Motor neuron (in vitro differentiated cells): ENCODE measurements around the gene PLCB4. TPM values are rescaled to one million over a fixed set of nuclear protein-coding genes. Genes with fewer than 3 reads are reported as not detected.

ENCODE experiments used
- ATAC-seq, 8 experiments: fragments of 200-7000 bp; cut with Tn5 transposase; replicated peaks in 6 of 8; 2 replicates each; pipeline ENCODE4 v1.8.0; 2021; ENCODE audit warnings: mild to moderate bottlenecking in 8 of 8, moderate library complexity in 8 of 8
- H3K27ac ChIP-seq, 2 donors: fragments of 250-450 bp; sonication (Bioruptor Pico); 2 replicates each; pipeline ENCODE4 v1.9.0; 2021; ENCODE audit warnings: antibody characterized with exemption in 2 of 2, mild to moderate bottlenecking in 2 of 2, moderate library complexity in 1 of 2
- H3K4me1 ChIP-seq, 2 donors: fragments of 250-450 bp; sonication (Bioruptor Pico); replicated peaks in 1 of 2; 2 replicates each; pipeline ENCODE4 v1.6.1; 2021; ENCODE audit warnings: antibody characterized with exemption in 2 of 2, mild to moderate bottlenecking in 2 of 2, moderate library complexity in 1 of 2
- H3K4me3 ChIP-seq, 5 donors: fragments of 250-450 bp; sonication (Bioruptor Pico); 2 replicates each; pipeline ENCODE4 v1.9.0; 2021; ENCODE audit warnings: antibody characterized with exemption in 5 of 5, mild to moderate bottlenecking in 5 of 5, moderate library complexity in 4 of 5
- WGBS, 10 experiments: fragments of 450-650 bp; shearing (Covaris generic); methylation state at CpG; one replicate each; pipeline ENCODE4 v1.0.0; 2022; 5-methylcytosine and 5-hydroxymethylcytosine counted together
- in situ Hi-C, 9 experiments: fragments of 400-800 bp; cut with MboI; loops; one replicate each; pipeline ENCODE4 v1.15.0; 2021; ENCODE audit warnings: low sequenced_read_pairs in 9 of 9, low pct_unique_long_range_greater_than_20kb in 2 of 9; ENCODE audit not compliant: unreplicated experiment in 9 of 9
- total RNA-seq, 8 experiments: library from RNA; unstranded; fragments of 300-600 nt; gene quantifications; 2 replicates each; pipeline versions ENCODE4 v1.2.3 to v1.2.4, GENCODE V29; 2022

The PLCB4 gene
- total RNA-seq, 8 experiments from 2014 or later: 4.4 to 27.2 (median 16.2) TPM

DNA sequence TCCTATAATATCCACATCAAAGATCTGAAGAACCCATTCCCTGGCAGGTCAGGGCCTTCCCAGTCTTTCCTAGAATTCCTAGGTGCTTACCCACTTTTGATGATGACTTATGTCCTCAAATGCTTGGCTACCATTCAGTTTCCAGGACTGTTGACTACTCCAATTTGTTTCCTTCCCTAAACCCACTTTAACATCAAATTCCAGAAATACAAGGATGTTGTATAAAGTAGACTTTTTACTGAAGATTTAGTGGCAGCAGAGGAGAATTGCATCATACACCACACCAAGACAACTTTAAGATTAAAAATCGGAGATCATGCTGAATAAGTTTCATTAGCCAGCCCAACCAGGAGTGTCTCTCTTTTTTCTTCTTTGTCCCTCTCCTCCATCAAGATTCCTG is 242.2 kb downstream of the PLCB4 start:
- 57 to 100% (median 92%) methylated on average over 1 of the region's 1 CpG; no CpG with 5 or more reads in 3 of the 10 experiments for WGBS, 10 experiments
- H3K27ac ChIP-seq: no peak overlapping the region
- ATAC-seq: no peak
- in situ Hi-C loops: no loop called here
- no peaks in the 10 kb centered on the region for H3K4me1 ChIP-seq
- no peak overlapping the region for H3K4me3 ChIP-seq

DNA sequence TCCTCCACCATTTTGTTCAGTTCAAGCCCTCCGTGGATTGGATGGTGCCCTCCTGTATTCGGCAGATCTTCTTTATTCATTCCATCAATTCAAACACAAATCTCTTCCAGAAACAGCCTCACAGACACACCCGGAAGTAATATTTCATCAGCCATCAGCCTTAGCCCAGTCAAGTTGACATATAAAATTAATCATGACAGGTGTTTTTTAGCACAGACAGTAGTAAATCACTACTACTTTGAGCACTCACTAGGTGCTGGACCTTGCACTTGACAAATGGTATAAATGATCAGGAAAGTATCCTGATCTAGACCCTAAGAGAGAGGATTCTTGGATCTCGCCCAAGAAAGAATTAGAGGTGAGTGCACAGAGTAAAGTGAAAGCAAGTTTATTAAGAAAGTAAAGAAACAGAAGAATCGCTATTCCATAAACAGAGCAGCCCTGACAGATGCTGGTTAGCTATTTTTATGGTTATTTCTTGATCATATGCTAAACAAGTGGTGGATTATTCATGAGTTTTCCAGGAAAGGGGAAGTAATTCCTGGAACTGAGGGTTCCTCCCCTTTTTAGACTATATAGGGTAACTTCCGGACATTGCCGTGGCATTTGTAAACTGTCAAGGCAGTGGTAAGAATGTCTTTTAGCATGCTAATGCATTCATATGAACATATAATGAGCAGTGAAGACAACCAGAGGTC is 250.9 kb downstream of the PLCB4 start:
- 17 to 91% (median 71%) methylated on average over 1 to 6 of the region's 7 CpGs for WGBS, 10 experiments
- Histone ChIP-seq H3K4me3 (no peak overlapping the region), H3K27ac (no peak overlapping the region), H3K4me1 (peaks cover 0 to 24% of the 10 kb centered on the region in 2 donors)
- ATAC-seq: peak in 7 of 8 experiments; percentile 47 to 97 (median 78)
- in situ Hi-C loops: no loop called here

DNA sequence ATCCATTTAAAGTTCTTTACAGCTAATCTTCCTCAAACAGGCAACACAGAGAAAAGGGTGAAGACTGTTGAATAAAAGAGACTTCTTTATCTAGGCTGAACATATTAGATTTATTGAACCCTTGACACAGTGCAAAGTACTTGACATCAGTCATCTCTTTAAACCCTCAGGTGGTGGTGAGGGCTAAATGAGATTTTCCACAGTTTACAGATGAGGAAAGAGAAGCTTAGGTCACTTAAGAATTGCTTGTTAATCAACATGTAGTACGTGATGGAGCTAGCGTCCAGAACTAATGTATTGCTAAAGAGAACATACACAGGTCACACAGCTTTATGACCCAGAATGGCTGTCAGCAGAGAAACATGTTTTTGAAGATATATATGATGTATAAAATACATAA is 252.1 kb downstream of the PLCB4 start:
- WGBS, 10 experiments: 15 to 100% (median 65%) methylated on average over 1 to 2 of the region's 2 CpGs; no CpG with 5 or more reads in 1 of the 10 experiments
- Histone ChIP-seq H3K27ac (no peak overlapping the region), H3K4me3 (no peak overlapping the region), H3K4me1 (peaks cover 0 to 36% of the 10 kb centered on the region in 2 donors)
- ATAC-seq: peak in 4 of 8 experiments; percentile 12 to 56 (median 46)
- in situ Hi-C loops: no loop called here

DNA sequence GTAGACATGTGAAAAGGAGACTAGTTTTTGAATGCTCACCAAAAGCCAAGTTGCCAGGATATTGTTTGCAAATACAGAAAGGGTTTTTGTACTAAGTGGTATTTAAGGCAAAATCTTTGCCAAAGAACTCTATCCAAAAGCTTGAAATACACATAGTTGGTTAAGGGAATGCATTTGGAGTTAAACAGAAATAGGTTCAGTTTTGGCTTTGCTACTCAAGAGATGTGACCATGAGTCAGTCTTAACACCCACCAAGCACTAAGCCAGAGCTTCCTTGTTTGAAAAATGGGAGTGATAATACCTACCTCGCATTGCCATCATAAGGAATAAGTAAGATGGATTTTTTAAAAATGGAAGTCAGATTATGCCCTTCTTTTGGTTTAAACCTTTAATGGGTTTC is 253.8 kb downstream of the PLCB4 start:
- no peak overlapping the region for H3K27ac ChIP-seq
- ATAC-seq: no peak
- peaks cover 0 to 36% of the 10 kb centered on the region in 2 donors for H3K4me1 ChIP-seq
- in situ Hi-C loops: no loop called here
- no peak overlapping the region for H3K4me3 ChIP-seq
- WGBS, 10 experiments: 100% methylated on average over 1 of the region's 1 CpG; no CpG with 5 or more reads in 5 of the 10 experiments

DNA sequence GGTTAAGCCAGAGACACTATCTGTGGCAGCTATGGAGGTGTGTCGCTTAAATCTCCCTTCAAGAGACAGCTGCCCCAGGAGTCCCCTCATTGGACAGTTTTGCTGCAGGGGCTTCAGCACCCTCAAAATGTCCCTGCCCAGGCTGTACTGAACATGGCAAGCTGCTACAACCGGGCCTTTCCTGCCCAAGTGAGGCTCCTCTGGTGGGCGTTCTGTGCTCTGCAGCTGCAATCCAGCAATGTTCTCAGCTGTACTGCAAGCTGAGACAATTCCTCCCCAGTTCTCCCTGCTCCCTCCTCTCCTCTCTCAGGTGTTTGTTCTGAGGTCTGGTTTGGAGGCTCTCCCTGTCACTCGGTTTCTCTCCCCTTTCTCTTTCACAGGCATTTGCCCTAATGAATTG is 254.7 kb downstream of the PLCB4 start:
- no peak overlapping the region for H3K27ac ChIP-seq
- ATAC-seq: peak in 3 of 8 experiments; percentile 13 to 26 (median 14)
- in situ Hi-C loops: no loop called here
- peaks cover under 1 to 36% of the 10 kb centered on the region in 2 donors for H3K4me1 ChIP-seq
- H3K4me3 ChIP-seq: no peak overlapping the region
- 57 to 100% (median 77%) methylated on average over 1 to 4 of the region's 4 CpGs; no CpG with 5 or more reads in 2 of the 10 experiments for WGBS, 10 experiments

DNA sequence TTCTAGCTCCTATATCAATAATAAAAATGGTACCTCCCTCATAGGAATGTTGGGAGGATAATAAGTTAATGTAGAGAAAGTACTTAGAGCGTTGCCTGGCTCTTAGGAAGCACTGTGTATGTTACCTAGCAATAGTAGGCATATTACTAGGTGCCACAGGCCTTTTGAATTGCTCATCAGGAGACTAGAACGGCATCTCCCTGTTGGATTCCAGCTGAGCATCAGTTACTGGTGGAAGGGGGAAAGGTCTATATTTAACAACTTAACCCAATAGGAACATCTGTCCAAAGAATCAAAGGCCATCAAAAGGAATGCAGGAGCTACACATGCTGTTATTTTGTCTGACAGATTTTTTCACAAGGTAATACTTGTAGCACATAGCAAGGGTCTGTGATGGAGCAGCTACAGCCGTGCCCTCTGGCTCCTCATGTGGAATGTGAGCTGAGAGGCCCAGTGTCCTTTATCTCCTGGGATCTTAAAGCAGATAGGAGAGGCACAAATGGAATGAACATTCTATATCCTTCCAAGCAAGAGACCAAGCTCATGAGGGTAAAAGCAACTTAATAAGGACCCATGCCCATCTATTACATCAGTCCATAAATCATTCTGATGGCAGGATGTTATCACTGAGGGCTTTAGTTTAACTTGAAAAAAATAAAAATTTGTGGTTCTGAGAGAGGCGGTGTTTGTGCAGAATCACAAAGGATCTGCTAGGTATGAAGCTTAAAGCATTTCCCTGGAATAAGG is 260.6 kb downstream of the PLCB4 start:
- in situ Hi-C loops: loop anchor here in 1 of 9 experiments (25.0 kb wide), 1 partner anchor 567 kb away; no protein-coding TSS in a partner anchor
- Histone ChIP-seq H3K4me3 (no peak overlapping the region), H3K27ac (peak overlapping the region in 1 of 2 donors; percentile 7), H3K4me1 (peaks cover 25 to 39% of the 10 kb centered on the region in 2 donors)
- ATAC-seq: peak in 4 of 8 experiments; percentile 28 to 56 (median 44)
- 47 to 100% (median 85%) methylated on average over 2 to 4 of the region's 4 CpGs; no CpG with 5 or more reads in 2 of the 10 experiments for WGBS, 10 experiments

DNA sequence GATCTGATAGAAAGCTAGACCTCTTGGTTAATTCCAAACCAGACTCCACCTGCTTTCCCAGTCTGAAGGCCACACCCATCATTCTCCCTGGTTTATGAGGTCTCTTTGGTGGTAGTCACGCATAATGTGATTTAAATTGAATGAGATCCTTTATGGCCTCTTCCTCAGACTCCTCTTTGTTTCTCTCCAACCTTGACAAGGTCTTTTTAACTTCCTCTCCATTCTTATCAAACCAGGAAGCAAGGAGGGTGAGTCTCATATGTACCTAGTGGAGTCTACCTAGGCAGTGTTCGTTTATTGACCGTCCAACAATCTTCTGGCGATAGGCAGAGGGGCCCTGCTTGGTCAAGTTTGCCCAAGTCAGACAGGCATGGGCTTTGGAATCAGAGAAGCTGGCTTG is 261.3 kb downstream of the PLCB4 start:
- Histone ChIP-seq H3K4me3 (no peak overlapping the region), H3K4me1 (peaks cover 25 to 34% of the 10 kb centered on the region in 2 donors), H3K27ac (peak overlapping the region in 1 of 2 donors; percentile 7)
- peak in 2 of 8 experiments; percentile 10 to 40 for ATAC-seq
- 93 to 100% (median 100%) methylated on average over 1 to 4 of the region's 4 CpGs; no CpG with 5 or more reads in 5 of the 10 experiments for WGBS, 10 experiments
- in situ Hi-C loops: loop anchor here in 1 of 9 experiments (25.0 kb wide), 1 partner anchor 568 kb away; no protein-coding TSS in a partner anchor

DNA sequence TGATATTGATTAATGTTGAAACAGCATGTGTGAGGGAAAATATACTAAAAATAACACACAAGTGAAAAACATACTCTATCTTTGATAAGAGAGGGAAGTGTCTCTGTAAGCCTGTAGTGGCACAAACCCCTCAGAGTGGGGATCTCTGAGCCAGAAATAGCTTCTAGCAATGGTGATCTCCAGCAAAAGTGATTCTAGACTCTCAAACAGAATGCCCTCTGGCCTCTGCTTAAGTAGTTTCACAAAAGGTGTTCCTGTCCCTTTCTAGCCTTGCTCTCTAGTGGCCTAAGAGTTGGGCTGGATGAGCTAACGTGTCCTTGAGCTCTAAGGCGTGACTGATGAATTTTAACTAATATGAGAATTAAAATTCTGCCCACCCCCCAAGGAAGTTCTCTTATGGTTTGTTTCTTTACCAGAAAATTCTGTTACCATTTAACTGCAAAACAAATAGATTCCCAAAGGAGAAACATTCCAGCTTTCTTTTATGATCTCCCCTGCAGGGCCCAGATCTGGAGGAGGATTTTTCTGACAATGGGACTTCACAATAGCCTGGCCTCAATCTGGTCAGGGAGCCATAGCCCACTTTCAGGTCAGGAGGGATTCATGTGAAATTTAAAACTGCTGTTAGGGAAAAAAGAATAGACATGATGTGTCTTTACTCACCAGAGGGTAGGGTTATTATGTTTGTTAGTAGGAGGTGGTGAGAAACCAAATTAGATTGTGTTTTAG is 263.0 kb downstream of the PLCB4 start:
- Histone ChIP-seq H3K4me1 (peaks cover 25% of the 10 kb centered on the region in 2 donors), H3K4me3 (no peak overlapping the region), H3K27ac (no peak overlapping the region)
- ATAC-seq: no peak
- WGBS, 10 experiments: 77 to 100% (median 80%) methylated on average over 2 of the region's 2 CpGs; no CpG with 5 or more reads in 5 of the 10 experiments
- in situ Hi-C loops: loop anchor here in 1 of 9 experiments (25.0 kb wide), 1 partner anchor 570 kb away; no protein-coding TSS in a partner anchor

DNA sequence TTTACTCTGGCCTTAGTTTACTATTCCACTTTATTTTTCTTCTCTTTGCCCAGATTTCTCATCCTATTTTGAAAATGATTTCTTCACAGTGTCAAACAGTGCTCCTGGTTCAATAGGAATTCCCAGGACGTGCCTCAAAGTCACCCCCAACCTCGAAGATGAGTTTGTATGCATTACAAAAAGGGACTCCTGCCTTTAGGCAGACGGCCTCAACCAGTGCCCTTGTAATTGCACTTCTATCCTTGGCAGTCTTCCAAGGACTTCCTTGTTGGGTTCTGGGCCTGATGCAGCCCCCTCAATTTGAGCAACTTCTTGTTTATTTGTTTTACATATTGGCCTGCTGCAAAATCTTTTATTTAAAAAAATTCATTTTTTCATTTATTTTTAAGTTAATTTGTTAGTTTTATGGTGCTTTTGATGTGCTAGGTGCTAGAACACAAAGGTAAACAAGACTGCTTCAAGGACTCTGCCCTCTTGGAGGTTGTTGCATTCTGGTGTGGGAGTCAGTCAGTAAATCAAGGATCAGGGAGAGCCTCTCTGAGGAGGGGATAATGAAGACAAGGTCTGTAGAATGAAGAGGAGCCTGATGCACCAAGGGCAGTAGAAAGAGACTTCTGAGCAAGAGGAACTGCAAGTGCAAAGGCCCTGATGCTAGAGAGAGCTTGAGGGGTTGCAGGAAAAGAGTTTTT is 264.0 kb downstream of the PLCB4 start:
- Histone ChIP-seq H3K4me3 (no peak overlapping the region), H3K27ac (no peak overlapping the region), H3K4me1 (peaks cover 25% of the 10 kb centered on the region in 2 donors)
- in situ Hi-C loops: loop anchor here in 1 of 9 experiments (25.0 kb wide), 1 partner anchor 571 kb away; no protein-coding TSS in a partner anchor
- no peak for ATAC-seq
- 20 to 88% (median 47%) methylated on average over 1 to 3 of the region's 3 CpGs; no CpG with 5 or more reads in 1 of the 10 experiments for WGBS, 10 experiments

DNA sequence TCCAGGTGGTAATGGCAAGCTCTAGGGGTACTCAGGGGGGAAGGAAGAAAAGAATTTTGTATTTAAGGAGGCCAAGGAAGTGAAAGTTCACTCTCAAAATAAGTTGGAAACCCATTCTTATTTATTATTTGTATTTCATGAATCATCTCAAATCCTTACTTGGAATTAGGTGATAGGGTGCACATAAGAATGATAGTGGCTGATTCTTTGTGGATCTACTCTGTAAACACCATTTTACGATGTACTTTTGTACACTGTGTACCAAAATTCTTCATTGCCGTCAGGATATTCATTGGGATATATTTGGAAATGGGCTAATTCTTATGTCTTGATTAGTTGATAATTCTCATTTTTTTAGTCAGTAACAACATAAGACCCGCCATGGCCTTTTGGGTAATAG is 266.0 kb downstream of the PLCB4 start:
- no peak overlapping the region for H3K4me3 ChIP-seq
- H3K27ac ChIP-seq: no peak overlapping the region
- ATAC-seq: no peak
- WGBS, 10 experiments: 83 to 100% (median 100%) methylated on average over 1 to 3 of the region's 3 CpGs
- H3K4me1 ChIP-seq: peaks cover 16 to 17% of the 10 kb centered on the region in 2 donors
- in situ Hi-C loops: loop anchor here in 1 of 9 experiments (25.0 kb wide), 1 partner anchor 573 kb away; no protein-coding TSS in a partner anchor

DNA sequence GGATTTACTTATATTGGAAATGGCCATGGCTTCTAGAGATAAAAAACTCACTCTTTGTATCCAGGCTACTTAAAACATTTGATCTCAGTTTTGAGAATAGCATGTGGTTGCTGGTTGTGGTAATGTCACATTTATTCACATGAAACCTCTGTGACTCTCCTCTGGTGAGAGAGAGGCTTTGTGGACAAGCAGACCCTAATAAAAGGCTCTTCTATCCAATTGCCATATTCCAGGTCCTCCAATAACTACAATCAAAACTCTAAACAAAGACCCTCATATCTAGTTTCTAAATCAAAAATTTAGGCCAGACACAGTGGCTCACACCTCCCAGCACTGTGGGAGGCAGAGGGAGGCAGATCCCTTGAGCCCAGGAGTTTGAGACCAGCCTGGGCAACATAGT is 269.2 kb downstream of the PLCB4 start:
- in situ Hi-C loops: loop anchor here in 1 of 9 experiments (25.0 kb wide), 1 partner anchor 576 kb away; no protein-coding TSS in a partner anchor
- no peak for ATAC-seq
- Histone ChIP-seq H3K4me3 (no peak overlapping the region), H3K4me1 (no peaks in the 10 kb centered on the region), H3K27ac (no peak overlapping the region)

DNA sequence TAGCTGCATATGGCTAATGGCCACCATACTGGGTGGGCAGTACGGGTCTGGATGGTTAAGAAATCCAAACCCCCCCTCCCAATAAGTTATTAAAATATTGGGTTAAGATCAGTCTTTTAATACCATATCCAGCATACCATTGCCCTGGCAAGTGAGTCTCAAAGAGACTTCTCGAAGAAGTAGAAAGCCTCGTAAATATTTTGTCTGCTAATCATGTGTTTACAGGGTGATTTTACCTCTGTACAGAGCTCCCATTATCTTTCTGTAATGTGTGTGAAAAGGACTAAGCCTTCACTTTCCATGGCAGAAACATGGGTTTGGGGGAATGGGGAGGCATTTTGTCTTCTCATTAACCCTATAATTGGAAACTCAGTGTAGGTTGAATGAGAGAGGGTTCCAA is 270.8 kb downstream of the PLCB4 start:
- Histone ChIP-seq H3K4me1 (no peaks in the 10 kb centered on the region), H3K27ac (no peak overlapping the region), H3K4me3 (no peak overlapping the region)
- in situ Hi-C loops: loop anchor here in 1 of 9 experiments (25.0 kb wide), 1 partner anchor 577 kb away; no protein-coding TSS in a partner anchor
- ATAC-seq: no peak
- 43 to 100% (median 89%) methylated on average over 1 to 3 of the region's 3 CpGs; no CpG with 5 or more reads in 2 of the 10 experiments for WGBS, 10 experiments
